Prostate gland (tissue), 2 donors: Measurements from ENCODE around the gene SCGB1A1. TPM values are rescaled to one million over a fixed set of nuclear protein-coding genes. Genes with fewer than 3 reads are reported as not detected.

Experiments
- DNase-seq: peaks from one replicate; pipeline ENCODE4 v3.0.0-alpha.2; 2019; ENCODE audit warnings: low spot score
- H3K27ac ChIP-seq, 2 donors: fragments of 200-600 bp; sonication (generic); 2 replicates each; pipeline ENCODE4 v1.5.1; 2017 to 2019
- H3K27me3 ChIP-seq: fragments of 200-600 bp; sonication (generic); replicated peaks from 2 replicates; pipeline ENCODE4 v1.5.1; 2019; ENCODE audit not compliant: insufficient read depth
- H3K36me3 ChIP-seq, 2 donors: fragments of 200-600 bp; sonication (generic); 1 replicate in 1 of 2; 2 replicates in 1 of 2; pipeline versions ENCODE4 v1.5.1 to v1.8.1; 2017 to 2019
- H3K4me1 ChIP-seq: fragments of 200-600 bp; sonication (generic); replicated peaks from 2 replicates; pipeline ENCODE4 v1.5.1; 2019
- H3K4me3 ChIP-seq, 2 donors: fragments of 200-600 bp; sonication (generic); 2 replicates each; pipeline ENCODE4 v1.5.1; 2017 to 2019
- H3K9me3 ChIP-seq: fragments of 200-600 bp; sonication (generic); 2 replicates; pipeline ENCODE4 v1.5.1; 2017
- CTCF ChIP-seq, 4 experiments: fragments of 200-600 bp in 2 of 4; fragments of 450-650 bp in 2 of 4; sonication (generic) in 2 of 4; IDR thresholded peaks; 1 replicate in 3 of 4; 2 replicates in 1 of 4; pipeline ENCODE4 v1.5.1; 2016 to 2019; ENCODE audit warnings: antibody characterized with exemption in 4 of 4, mild to moderate bottlenecking in 2 of 4, moderate library complexity in 2 of 4
- POLR2A ChIP-seq: fragments of 450-650 bp; IDR thresholded peaks from one replicate; pipeline ENCODE4 v1.6.1; 2016; ENCODE audit warnings: antibody characterized with exemption, mild to moderate bottlenecking
- POLR2AphosphoS5 ChIP-seq: sonication (generic); formaldehyde crosslinking; IDR thresholded peaks from one replicate; pipeline ENCODE4 v1.6.1; 2017; ENCODE audit warnings: antibody characterized with exemption
- WGBS: methylation state at CpG from one replicate; pipeline ENCODE4 v1.1.5; 2018; 5-methylcytosine and 5-hydroxymethylcytosine counted together
- intact Hi-C: fragments of 100-400 bp; cut with DNase I; formaldehyde crosslinking; loops from one replicate; pipeline ENCODE4 v1.14.2; 2022
- total RNA-seq, 2 donors: library from RNA; depleted of rRNA; stranded (reverse); fragments of >200 nt; gene quantifications; one replicate each; pipeline ENCODE4 v1.1.0, GENCODE V29; 2016

Gene SCGB1A1
- total RNA-seq, 2 donors from 2014 or later = 6.8 to 203 TPM

DNA sequence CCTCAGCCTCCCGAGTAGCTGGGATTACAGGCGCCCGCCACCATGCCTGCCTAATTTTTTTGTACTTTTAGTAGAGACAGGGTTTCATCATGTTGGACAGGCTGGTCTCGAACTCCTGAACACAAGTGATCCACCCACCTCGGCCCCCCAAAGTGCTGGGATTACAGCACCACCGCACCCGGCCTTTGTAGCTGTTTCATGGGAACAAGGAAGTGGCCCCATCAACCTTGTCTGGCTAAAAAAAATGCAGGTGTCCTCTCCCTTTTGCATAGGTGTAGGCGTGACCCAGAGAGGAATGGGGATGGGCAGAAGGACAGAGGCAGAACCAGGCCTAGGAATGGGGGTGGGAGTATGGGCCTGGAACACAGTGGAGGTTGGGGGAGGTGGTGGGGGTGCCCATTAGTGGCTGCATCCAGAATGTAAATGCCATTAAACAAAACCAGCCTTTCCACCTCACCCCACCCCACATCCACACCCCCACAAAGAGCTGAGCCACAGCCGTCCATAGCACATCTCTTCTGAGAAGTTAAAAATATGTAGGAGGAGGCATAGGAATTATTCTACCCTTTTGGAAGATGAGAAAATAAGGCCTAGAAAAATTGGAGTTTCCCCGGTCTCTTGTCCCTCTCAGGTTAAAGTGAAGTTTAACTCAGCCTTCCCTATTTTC, 22.8 kb upstream of the SCGB1A1 start:
- Histone ChIP-seq H3K36me3 (no peaks in the 10 kb centered on the region), H3K4me3 (no peak overlapping the region), H3K27me3 (no peaks in the 10 kb centered on the region), H3K9me3 (no peaks in the 10 kb centered on the region), H3K27ac (no peak overlapping the region), H3K4me1 (peaks cover 17% of the 10 kb centered on the region)
- DNase-seq = no peak
- WGBS = 85% methylated on average over 10 of the region's 10 CpGs
- TF ChIP-seq POLR2A (no peak), POLR2AphosphoS5 (no peak), CTCF (IDR thresholded peaks at IDR 0.05) (no peak)
- intact Hi-C loops = loop anchor here (2.0 to 10.0 kb wide), 4 partner anchors 36 to 469 kb away; no protein-coding TSS in a partner anchor

DNA sequence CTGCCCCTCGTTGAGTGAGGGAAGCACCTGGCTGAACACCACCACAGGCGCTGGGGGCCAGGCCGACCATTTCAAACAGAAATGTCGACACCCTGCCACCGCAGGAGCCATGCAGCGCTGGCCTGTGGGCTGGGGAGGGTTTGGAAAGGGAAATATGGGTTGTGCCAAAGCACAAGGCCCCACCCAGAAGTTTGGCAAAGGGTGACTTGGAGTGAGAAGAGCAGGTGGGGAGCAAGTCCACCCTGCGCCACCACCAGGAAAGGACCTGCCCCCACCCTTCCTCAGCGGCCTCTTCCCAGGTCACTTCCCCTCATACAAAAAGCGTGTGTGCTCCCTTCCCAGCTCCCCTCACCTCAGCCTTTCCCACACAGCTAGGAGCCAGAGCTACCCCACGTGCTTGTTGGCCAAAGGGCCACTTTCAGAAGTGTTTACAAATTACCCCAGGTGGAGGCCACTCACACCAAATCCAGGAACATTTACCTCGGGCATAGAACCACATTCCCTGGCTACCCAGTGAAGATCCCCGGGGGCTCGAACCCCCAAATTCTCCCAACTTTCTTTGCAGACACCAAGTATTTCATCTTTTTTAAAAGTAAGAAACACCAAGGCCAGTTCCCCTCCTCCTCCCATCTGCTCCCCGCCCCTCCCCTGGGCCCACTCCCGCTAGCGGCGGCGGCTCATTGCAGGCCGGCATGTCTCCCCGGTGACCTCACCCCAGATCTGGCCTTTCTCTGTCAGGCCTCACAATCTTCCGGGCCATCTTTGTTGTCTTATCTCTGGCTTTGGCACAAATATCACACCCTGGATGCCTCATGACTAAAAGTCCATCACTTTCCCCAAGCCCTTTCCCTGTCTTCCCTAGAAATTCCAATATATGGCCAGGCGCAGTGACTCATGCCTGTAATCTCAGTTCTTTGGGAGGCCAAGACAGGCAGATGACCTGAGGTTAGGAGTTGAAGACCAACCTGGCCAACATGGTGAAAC, 20.5 kb upstream of the SCGB1A1 start:
- WGBS = 53% methylated on average over 22 of the region's 22 CpGs
- H3K27me3 ChIP-seq = no peaks in the 10 kb centered on the region
- H3K36me3 ChIP-seq = no peaks in the 10 kb centered on the region
- intact Hi-C loops = loop anchor here (5.0 to 10.0 kb wide), 2 partner anchors 34 to 466 kb away; no protein-coding TSS in a partner anchor
- H3K4me1 ChIP-seq = peaks cover 21% of the 10 kb centered on the region
- DNase-seq = no peak
- TF ChIP-seq POLR2A = no peak
- TF ChIP-seq CTCF (IDR thresholded peaks at IDR 0.05) = no peak
- no peak for TF ChIP-seq POLR2AphosphoS5
- H3K9me3 ChIP-seq = no peaks in the 10 kb centered on the region
- H3K4me3 ChIP-seq = no peak overlapping the region
- peak overlapping the region in 1 of 2 donors; percentile 11 for H3K27ac ChIP-seq

DNA sequence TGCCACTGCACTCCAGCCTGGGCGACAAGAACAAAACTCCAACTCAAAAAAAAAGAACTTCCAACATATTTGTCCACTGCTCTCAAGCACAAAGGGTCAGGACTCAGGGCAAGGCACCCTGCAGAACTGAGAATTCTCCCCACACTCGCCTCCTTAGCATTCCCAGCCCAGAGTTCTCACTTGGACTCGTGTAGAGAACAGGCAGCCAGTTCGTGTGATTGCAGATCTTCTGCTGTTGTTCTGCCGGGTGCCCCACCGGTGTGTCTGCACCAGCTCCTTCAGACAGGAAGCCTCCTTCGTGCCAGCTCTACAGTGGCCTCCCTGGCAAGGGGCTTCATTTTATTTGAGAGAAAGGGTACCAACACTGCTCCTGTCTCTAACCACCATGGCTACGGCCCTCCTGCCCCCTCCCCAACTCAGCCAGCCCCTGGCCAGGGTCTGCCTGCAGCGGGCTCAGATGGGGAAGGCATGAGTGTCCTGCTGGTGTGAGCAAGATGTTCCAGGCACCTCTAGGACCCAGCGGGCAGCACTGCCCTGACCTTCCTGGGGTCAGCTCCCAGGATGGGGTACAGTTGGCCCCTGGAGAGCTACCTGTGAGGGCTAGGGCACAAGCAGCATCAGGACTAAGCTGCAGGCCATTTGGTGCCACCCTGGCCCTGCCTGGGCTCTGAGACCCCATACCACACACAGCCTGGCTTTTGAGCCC, 19.5 kb upstream of the SCGB1A1 start:
- Histone ChIP-seq H3K36me3 (no peaks in the 10 kb centered on the region), H3K9me3 (no peaks in the 10 kb centered on the region), H3K27me3 (no peaks in the 10 kb centered on the region), H3K27ac (peak overlapping the region; percentile 63 to 67), H3K4me1 (peaks cover 21% of the 10 kb centered on the region), H3K4me3 (no peak overlapping the region)
- TF ChIP-seq POLR2AphosphoS5 (no peak), POLR2A (no peak), CTCF (IDR thresholded peaks at IDR 0.05) (no peak)
- intact Hi-C loops = loop anchor here (5.0 to 10.0 kb wide), 2 partner anchors 33 to 465 kb away; no protein-coding TSS in a partner anchor
- no peak for DNase-seq
- WGBS = 47% methylated on average over 9 of the region's 10 CpGs

DNA sequence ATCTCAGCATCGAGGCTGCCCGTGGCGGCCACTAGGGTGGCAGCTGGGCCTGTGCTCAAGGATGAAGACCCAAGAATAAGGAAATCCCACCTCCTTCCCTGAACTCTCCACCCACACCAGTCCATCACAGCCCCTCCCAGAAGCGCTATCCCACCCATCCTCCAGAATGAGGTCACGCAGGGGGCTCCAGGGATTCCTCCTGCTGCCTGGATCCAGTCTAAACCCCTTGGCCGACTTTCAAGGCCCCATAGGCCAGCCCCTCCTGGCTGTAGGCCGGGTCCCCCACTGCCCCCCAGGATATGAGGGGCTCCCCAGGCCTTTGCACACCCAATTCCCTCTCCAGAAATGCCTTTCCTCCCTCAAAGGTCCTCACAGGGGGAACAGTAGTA, 19.0 kb upstream of the SCGB1A1 start:
- TF ChIP-seq POLR2AphosphoS5 (no peak), CTCF (IDR thresholded peaks at IDR 0.05) (no peak), POLR2A (no peak)
- intact Hi-C loops = loop anchor here (5.0 to 10.0 kb wide), 2 partner anchors 32 to 465 kb away; no protein-coding TSS in a partner anchor
- H3K9me3 ChIP-seq = no peaks in the 10 kb centered on the region
- H3K4me3 ChIP-seq = no peak overlapping the region
- WGBS = 50% methylated on average over 7 of the region's 7 CpGs
- no peak for DNase-seq
- H3K27me3 ChIP-seq = no peaks in the 10 kb centered on the region
- H3K27ac ChIP-seq = peak overlapping the region; percentile 63 to 67
- H3K4me1 ChIP-seq = peaks cover 21% of the 10 kb centered on the region
- H3K36me3 ChIP-seq = no peaks in the 10 kb centered on the region
